GM23248 (cell line): ENCODE measurements around the gene CIRBP. TPM values are rescaled to one million over a fixed set of nuclear protein-coding genes. Genes with fewer than 3 reads are reported as not detected.

Experiments used
- DNase-seq: peaks from one replicate; pipeline ENCODE4 v3.0.0-alpha.2; 2015
- H2AFZ ChIP-seq: fragments of 200-600 bp; sonication (generic); 2 replicates; pipeline ENCODE4 v1.6.1; 2016; ENCODE audit warnings: antibody characterized with exemption
- H3F3A ChIP-seq: fragments of 200-600 bp; sonication (generic); 2 replicates; pipeline ENCODE4 v1.6.1; 2016; ENCODE audit warnings: mild to moderate bottlenecking, antibody characterized with exemption, mixed run types; ENCODE audit not compliant: insufficient read depth
- H3K27ac ChIP-seq: fragments of 200-600 bp; sonication (generic); 2 replicates; pipeline ENCODE4 v1.5.1; 2016; ENCODE audit warnings: mild to moderate bottlenecking
- H3K27me3 ChIP-seq: fragments of 200-600 bp; sonication (generic); replicated peaks from 2 replicates; pipeline ENCODE4 v1.6.1; 2016; ENCODE audit warnings: mild to moderate bottlenecking; ENCODE audit not compliant: insufficient read depth
- H3K36me3 ChIP-seq: fragments of 200-600 bp; sonication (generic); 2 replicates; pipeline ENCODE4 v1.6.1; 2016; ENCODE audit warnings: low read depth, mild to moderate bottlenecking
- H3K4me1 ChIP-seq: fragments of 200-600 bp; sonication (generic); 2 replicates; pipeline ENCODE4 v1.6.1; 2016; ENCODE audit warnings: mild to moderate bottlenecking; ENCODE audit not compliant: insufficient read depth
- H3K4me2 ChIP-seq: fragments of 200-600 bp; sonication (generic); one replicate; pipeline ENCODE4 v1.6.1; 2016; ENCODE audit warnings: mild to moderate bottlenecking; ENCODE audit not compliant: unreplicated experiment
- H3K4me3 ChIP-seq: fragments of 200-600 bp; sonication (generic); 2 replicates; pipeline ENCODE4 v1.5.1; 2016; ENCODE audit warnings: mild to moderate bottlenecking
- H3K79me2 ChIP-seq: fragments of 200-600 bp; sonication (generic); 2 replicates; pipeline ENCODE4 v1.6.1; 2016; ENCODE audit warnings: mild to moderate bottlenecking; ENCODE audit not compliant: insufficient read depth
- H3K9ac ChIP-seq: fragments of 200-600 bp; sonication (generic); 2 replicates; pipeline ENCODE4 v1.6.1; 2016; ENCODE audit warnings: mild to moderate bottlenecking
- H3K9me2 ChIP-seq: fragments of 200-600 bp; sonication (generic); 2 replicates; pipeline ENCODE4 v1.6.1; 2016; ENCODE audit warnings: mixed run types, mild to moderate bottlenecking, moderate library complexity; ENCODE audit not compliant: insufficient read depth
- H3K9me3 ChIP-seq: fragments of 200-600 bp; sonication (generic); one replicate; pipeline ENCODE4 v1.6.1; 2017; ENCODE audit warnings: low read depth
- H4K20me1 ChIP-seq: fragments of 200-600 bp; sonication (generic); 2 replicates; pipeline ENCODE4 v1.6.0; 2016; ENCODE audit not compliant: insufficient read depth
- EZH2 ChIP-seq: fragments of 200-600 bp; sonication (generic); IDR thresholded peaks from 2 replicates; pipeline ENCODE4 v1.6.1; 2018; ENCODE audit warnings: antibody characterized with exemption, mild to moderate bottlenecking; ENCODE audit not compliant: insufficient read depth, poor library complexity, severe bottlenecking
- EZH2phosphoT487 ChIP-seq: fragments of 200-600 bp; sonication (generic); IDR thresholded peaks from 2 replicates; pipeline ENCODE4 v1.6.1; 2018; ENCODE audit warnings: antibody characterized with exemption, moderate library complexity, mild to moderate bottlenecking, low read depth; ENCODE audit not compliant: insufficient read depth
- WGBS, 2 experiments: methylation state at CpG; one replicate each; pipeline ENCODE4 v1.1.6; 2015 to 2017; ENCODE audit warnings: low lambda C conversion rate in 2 of 2, low coverage in 1 of 2; ENCODE audit errors: missing lambda C conversion rate in 2 of 2; 5-methylcytosine and 5-hydroxymethylcytosine counted together
- in situ Hi-C: fragments of 300-500 bp; cut with MboI; formaldehyde crosslinking; loops from 2 replicates; pipeline ENCODE4 v1.15.0; 2020
- polyA plus RNA-seq: library from polyadenylated mRNA; unstranded; fragments of >200 nt; fragmentation: Nextera tagmentation; extraction: Ambion mirVana; gene quantifications from 2 replicates; pipeline ENCODE4 v1.2.1, GENCODE V29; 2016
- total RNA-seq: library from RNA; depleted of rRNA; stranded (reverse); fragments of >200 nt; shearing (Covaris generic); gene quantifications from 2 replicates; pipeline ENCODE4 v1.2.3, GENCODE V29; 2014

The CIRBP gene
- total and polyA plus RNA-seq, 2 experiments from 2014 or later, result 185 to 392 TPM

- TF ChIP-seq EZH2 (no peak), EZH2phosphoT487 (no peak)
- Histone ChIP-seq H2AFZ (no peak overlapping the region), H3F3A (peaks cover 23% of the 10 kb centered on the region), H3K4me2 (no peak overlapping the region), H3K79me2 (peaks cover 24% of the 10 kb centered on the region), H3K27ac (no peak overlapping the region), H3K9ac (peak overlapping the region; percentile 37; the same call in 1 of the 2 replicates), H3K4me1 (peaks cover 23% of the 10 kb centered on the region), H3K27me3 (no peaks in the 10 kb centered on the region), H3K36me3 (no peaks in the 10 kb centered on the region), H3K4me3 (no peak overlapping the region), H4K20me1 (no peaks in the 10 kb centered on the region), H3K9me3 (no peaks in the 10 kb centered on the region), H3K9me2 (no peaks in the 10 kb centered on the region)
- DNase-seq, result no peak
- WGBS, 2 experiments, result 69 to 71% methylated on average over 28 to 34 of the region's 34 CpGs
- in situ Hi-C loops, result no loop called here
Measured at GRCh38 chr19:1238369-1239303, 30.5 kb upstream of the CIRBP start.

- Histone ChIP-seq H3K27ac (peak overlapping the region; percentile 42; the same call in 1 of the 2 replicates), H4K20me1 (no peaks in the 10 kb centered on the region), H3K4me2 (no peak overlapping the region), H3K36me3 (no peaks in the 10 kb centered on the region), H3K9me2 (no peaks in the 10 kb centered on the region), H3K9me3 (no peaks in the 10 kb centered on the region), H3K9ac (peak overlapping the region; percentile 66; the same call in 1 of the 2 replicates), H3K4me1 (peaks cover 28% of the 10 kb centered on the region), H3F3A (peaks cover 27% of the 10 kb centered on the region), H3K27me3 (no peaks in the 10 kb centered on the region), H2AFZ (no peak overlapping the region), H3K4me3 (no peak overlapping the region; the same call in 1 of the 2 replicates), H3K79me2 (peaks cover 31% of the 10 kb centered on the region)
- no peak for DNase-seq
- TF ChIP-seq EZH2phosphoT487 (no peak), EZH2 (no peak)
- in situ Hi-C loops, result no loop called here
- 93% methylated on average over 11 of the region's 11 CpGs for WGBS, 2 experiments
Measured at GRCh38 chr19:1239420-1239795, 29.7 kb upstream of the CIRBP start.

GRCh38 chr19:1239796-1240737, 29.1 kb upstream of the CIRBP start:
- Histone ChIP-seq H3K9me2 (no peaks in the 10 kb centered on the region), H4K20me1 (no peaks in the 10 kb centered on the region), H3K9ac (peak overlapping the region; percentile 87), H3K4me1 (peaks cover 33% of the 10 kb centered on the region), H3K4me3 (peak overlapping the region; percentile 81), H3F3A (peaks cover 27% of the 10 kb centered on the region), H3K9me3 (no peaks in the 10 kb centered on the region), H3K4me2 (peak overlapping the region; percentile 78), H3K27ac (peak overlapping the region; percentile 61), H3K36me3 (no peaks in the 10 kb centered on the region), H2AFZ (peak overlapping the region; percentile 73), H3K27me3 (no peaks in the 10 kb centered on the region), H3K79me2 (peaks cover 31% of the 10 kb centered on the region)
- DNase-seq, result peak; percentile 97
- in situ Hi-C loops, result no loop called here
- TF ChIP-seq EZH2phosphoT487 (no peak), EZH2 (no peak)
- WGBS, 2 experiments, result 14 to 17% methylated on average over 61 to 74 of the region's 84 CpGs

GRCh38 chr19:1240925-1241324, 28.2 kb upstream of the CIRBP start:
- Histone ChIP-seq H3K27me3 (no peaks in the 10 kb centered on the region), H3K79me2 (peaks cover 31% of the 10 kb centered on the region), H3K9ac (peak overlapping the region; percentile 87), H3K9me3 (no peaks in the 10 kb centered on the region), H2AFZ (peak overlapping the region; percentile 73), H3K27ac (peak overlapping the region; percentile 61), H3K4me3 (peak overlapping the region; percentile 81), H3K4me1 (peaks cover 37% of the 10 kb centered on the region), H4K20me1 (no peaks in the 10 kb centered on the region), H3K4me2 (peak overlapping the region; percentile 78), H3F3A (peaks cover 27% of the 10 kb centered on the region), H3K36me3 (no peaks in the 10 kb centered on the region), H3K9me2 (no peaks in the 10 kb centered on the region)
- TF ChIP-seq EZH2, result no peak
- no peak for TF ChIP-seq EZH2phosphoT487
- in situ Hi-C loops, result no loop called here
- no peak for DNase-seq
- 61 to 63% methylated on average over 13 to 15 of the region's 15 CpGs for WGBS, 2 experiments
